Astrocyte of the spinal cord (primary cell): ENCODE measurements around the gene RAB11FIP4.

Experiments used
- DNase-seq: peaks from one replicate; pipeline ENCODE4 v3.0.0; 2011; ENCODE audit warnings: low read depth, low spot score
- H3K4me3 ChIP-seq: 2 replicates; pipeline ENCODE4 v1.5.1; 2011; ENCODE audit warnings: low read depth, mild to moderate bottlenecking, low read length, moderate library complexity
- CTCF ChIP-seq: IDR thresholded peaks from 2 replicates; pipeline ENCODE4 v1.5.1; 2012; ENCODE audit warnings: low read depth, mild to moderate bottlenecking, low read length, inconsistent platforms
- in situ Hi-C: cut with HindIII; loops from 2 replicates; pipeline ENCODE4 v1.10.0; 2017; ENCODE audit warnings: low sequenced_read_pairs

The RAB11FIP4 gene

GRCh38 chr17:31398381-31399311 is 7.2 kb downstream of the RAB11FIP4 start:
- TF ChIP-seq CTCF = no peak
- no peak overlapping the region for H3K4me3 ChIP-seq
- DNase-seq = no peak
- in situ Hi-C loops = no loop called here

GRCh38 chr17:31400481-31400950 is 9.0 kb downstream of the RAB11FIP4 start:
- H3K4me3 ChIP-seq = no peak overlapping the region
- no peak for DNase-seq
- in situ Hi-C loops = no loop called here
- no peak for TF ChIP-seq CTCF

GRCh38 chr17:31401456-31402254 is 10.2 kb downstream of the RAB11FIP4 start:
- no peak for DNase-seq
- no peak overlapping the region for H3K4me3 ChIP-seq
- no peak for TF ChIP-seq CTCF
- in situ Hi-C loops = no loop called here

GRCh38 chr17:31404028-31404949 is 12.8 kb downstream of the RAB11FIP4 start:
- in situ Hi-C loops = no loop called here
- no peak overlapping the region for H3K4me3 ChIP-seq
- DNase-seq = no peak
- no peak for TF ChIP-seq CTCF

- no peak for DNase-seq
- in situ Hi-C loops = no loop called here
- H3K4me3 ChIP-seq = no peak overlapping the region
- TF ChIP-seq CTCF = no peak
These were observed 14.5 kb downstream of the RAB11FIP4 start for GRCh38 chr17:31405890-31406371.
